Upper lobe of left lung (tissue), 4 donors: ENCODE measurements around the gene LGALS9C.
"Not testable (repeated sequence)": the region's sequence is repeated elsewhere in the genome, so short reads cannot be mapped to it uniquely, and the experiment has no call there.

ENCODE experiments used
- POLR2AphosphoS5 ChIP-seq, 2 donors: sonication (generic); formaldehyde crosslinking; IDR thresholded peaks; one replicate each; pipeline ENCODE4 v1.5.1; 2017; ENCODE audit warnings: antibody characterized with exemption in 2 of 2
- TF ChIP-seq, protein P1 (sequence below), 6 experiments: fragments of 450-650 bp in 4 of 6; fragments of 200-600 bp in 2 of 6; sonication (generic) in 2 of 6; IDR thresholded peaks; one replicate each; pipeline ENCODE4 v1.5.1; 2016 to 2019; ENCODE audit warnings: antibody characterized with exemption in 6 of 6

DNA sequence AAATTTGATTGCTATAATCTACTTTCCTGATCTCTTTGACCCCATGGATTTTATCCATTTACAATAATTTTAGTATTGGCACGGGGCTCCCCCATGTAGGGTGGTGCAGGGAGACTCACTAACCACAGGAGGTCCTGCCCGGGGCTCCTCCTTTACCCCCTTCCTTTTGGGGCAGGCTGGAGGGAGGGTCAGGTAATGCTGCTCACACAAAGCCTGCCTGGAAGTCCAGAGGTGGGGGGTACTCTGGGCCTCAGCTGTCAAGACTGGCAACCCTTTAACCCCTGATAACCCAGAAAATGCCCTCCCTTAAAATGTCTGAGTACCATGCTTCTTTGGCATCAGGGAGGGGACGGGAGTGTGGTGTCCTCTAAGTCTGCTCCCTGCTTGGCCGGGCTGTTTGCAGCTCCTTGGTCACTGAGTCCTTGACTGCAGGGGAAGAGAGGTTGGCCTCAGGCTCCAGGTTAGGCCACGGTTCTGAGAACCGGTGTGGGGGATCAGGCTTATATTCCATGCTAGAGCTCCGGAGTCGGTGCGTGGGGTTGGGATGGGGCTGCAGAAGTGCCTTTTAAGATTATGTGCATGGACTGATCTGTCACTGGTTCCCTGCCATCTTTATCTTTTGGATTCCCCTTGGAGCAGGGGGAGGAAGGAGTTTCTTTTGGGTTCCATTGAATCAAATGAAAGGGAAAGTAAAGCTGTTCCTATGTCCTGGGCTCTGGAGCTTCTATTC, 28.9 kb upstream of the LGALS9C start:
- TF ChIP-seq, protein P1, sequence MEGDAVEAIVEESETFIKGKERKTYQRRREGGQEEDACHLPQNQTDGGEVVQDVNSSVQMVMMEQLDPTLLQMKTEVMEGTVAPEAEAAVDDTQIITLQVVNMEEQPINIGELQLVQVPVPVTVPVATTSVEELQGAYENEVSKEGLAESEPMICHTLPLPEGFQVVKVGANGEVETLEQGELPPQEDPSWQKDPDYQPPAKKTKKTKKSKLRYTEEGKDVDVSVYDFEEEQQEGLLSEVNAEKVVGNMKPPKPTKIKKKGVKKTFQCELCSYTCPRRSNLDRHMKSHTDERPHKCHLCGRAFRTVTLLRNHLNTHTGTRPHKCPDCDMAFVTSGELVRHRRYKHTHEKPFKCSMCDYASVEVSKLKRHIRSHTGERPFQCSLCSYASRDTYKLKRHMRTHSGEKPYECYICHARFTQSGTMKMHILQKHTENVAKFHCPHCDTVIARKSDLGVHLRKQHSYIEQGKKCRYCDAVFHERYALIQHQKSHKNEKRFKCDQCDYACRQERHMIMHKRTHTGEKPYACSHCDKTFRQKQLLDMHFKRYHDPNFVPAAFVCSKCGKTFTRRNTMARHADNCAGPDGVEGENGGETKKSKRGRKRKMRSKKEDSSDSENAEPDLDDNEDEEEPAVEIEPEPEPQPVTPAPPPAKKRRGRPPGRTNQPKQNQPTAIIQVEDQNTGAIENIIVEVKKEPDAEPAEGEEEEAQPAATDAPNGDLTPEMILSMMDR (IDR thresholded peaks at IDR 0.05): not testable (repeated sequence)
- not testable (repeated sequence) for TF ChIP-seq POLR2AphosphoS5 (IDR thresholded peaks at IDR 0.05)
